Ishikawa (cell line): ENCODE data around the gene FLII.

Experiments used
- CEBPB ChIP-seq: IDR thresholded peaks from 2 replicates; pipeline ENCODE4 v1.6.1; 2012
- CREB1 ChIP-seq: IDR thresholded peaks from 2 replicates; pipeline ENCODE4 v1.6.1; 2012; ENCODE audit warnings: low read depth
- EGR1 ChIP-seq: IDR thresholded peaks from 2 replicates; pipeline ENCODE4 v1.6.1; 2012
- EP300 ChIP-seq: IDR thresholded peaks from 2 replicates; pipeline ENCODE4 v1.6.1; 2012; ENCODE audit warnings: borderline replicate concordance
- FOXM1 ChIP-seq: IDR thresholded peaks from 2 replicates; pipeline ENCODE4 v1.6.1; 2012; ENCODE audit warnings: low read depth, borderline replicate concordance
- NFIC ChIP-seq: IDR thresholded peaks from 2 replicates; pipeline ENCODE4 v1.6.1; 2012
- RAD21 ChIP-seq: IDR thresholded peaks from 2 replicates; pipeline ENCODE4 v1.6.1; 2012; ENCODE audit warnings: low read depth
- TAF1 ChIP-seq: IDR thresholded peaks from 2 replicates; pipeline ENCODE4 v1.6.1; 2012; ENCODE audit warnings: low read depth, mild to moderate bottlenecking
- TCF12 ChIP-seq: IDR thresholded peaks from 2 replicates; pipeline ENCODE4 v1.6.1; 2012; ENCODE audit warnings: low read depth
- TEAD4 ChIP-seq: IDR thresholded peaks from 2 replicates; pipeline ENCODE4 v1.6.1; 2012
- YY1 ChIP-seq: IDR thresholded peaks from 2 replicates; pipeline ENCODE4 v1.6.1; 2012; ENCODE audit warnings: low read depth
- ZBTB7A ChIP-seq: IDR thresholded peaks from 2 replicates; pipeline ENCODE4 v1.6.1; 2012; ENCODE audit warnings: low read depth
- TF ChIP-seq, protein P1 (sequence below): IDR thresholded peaks from 2 replicates; pipeline ENCODE4 v1.6.1; 2012
- TF ChIP-seq, protein P2 (sequence below): IDR thresholded peaks from 2 replicates; pipeline ENCODE4 v1.6.1; 2012
- TF ChIP-seq, protein P3 (sequence below): IDR thresholded peaks from 2 replicates; pipeline ENCODE4 v1.6.1; 2012; ENCODE audit warnings: low read depth, mild to moderate bottlenecking

The FLII gene

DNA sequence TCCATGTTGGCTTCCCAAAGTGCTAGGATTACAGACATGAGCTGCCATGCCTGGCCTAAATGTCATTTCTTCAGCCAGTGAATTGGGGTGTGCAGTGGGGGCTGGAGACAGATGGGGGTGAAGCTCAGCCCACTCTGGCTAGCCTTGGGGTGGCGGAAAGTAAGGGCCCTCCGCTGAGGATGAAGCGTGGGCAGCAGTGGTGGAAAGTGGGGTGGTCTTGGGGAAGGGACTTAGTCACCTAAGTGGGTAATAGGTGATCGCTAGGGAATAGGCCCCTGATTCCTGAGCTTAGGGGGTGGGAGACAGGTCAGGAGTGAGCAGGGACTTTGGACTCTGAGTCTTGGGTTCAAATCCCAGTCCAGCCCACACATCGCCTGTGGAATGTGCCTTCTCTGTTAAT, 30.9 kb downstream of the FLII start:
- TF ChIP-seq ZBTB7A (no peak), YY1 (no peak), TAF1 (no peak), EGR1 (no peak), NFIC (no peak), RAD21 (no peak), TCF12 (no peak), TEAD4 (no peak), EP300 (no peak), CEBPB (no peak), CREB1 (no peak), FOXM1 (no peak)
- TF ChIP-seq, protein P1, sequence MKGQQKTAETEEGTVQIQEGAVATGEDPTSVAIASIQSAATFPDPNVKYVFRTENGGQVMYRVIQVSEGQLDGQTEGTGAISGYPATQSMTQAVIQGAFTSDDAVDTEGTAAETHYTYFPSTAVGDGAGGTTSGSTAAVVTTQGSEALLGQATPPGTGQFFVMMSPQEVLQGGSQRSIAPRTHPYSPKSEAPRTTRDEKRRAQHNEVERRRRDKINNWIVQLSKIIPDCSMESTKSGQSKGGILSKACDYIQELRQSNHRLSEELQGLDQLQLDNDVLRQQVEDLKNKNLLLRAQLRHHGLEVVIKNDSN, result no peak
- TF ChIP-seq, protein P2, sequence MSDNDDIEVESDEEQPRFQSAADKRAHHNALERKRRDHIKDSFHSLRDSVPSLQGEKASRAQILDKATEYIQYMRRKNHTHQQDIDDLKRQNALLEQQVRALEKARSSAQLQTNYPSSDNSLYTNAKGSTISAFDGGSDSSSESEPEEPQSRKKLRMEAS, result no peak
- TF ChIP-seq, protein P3, sequence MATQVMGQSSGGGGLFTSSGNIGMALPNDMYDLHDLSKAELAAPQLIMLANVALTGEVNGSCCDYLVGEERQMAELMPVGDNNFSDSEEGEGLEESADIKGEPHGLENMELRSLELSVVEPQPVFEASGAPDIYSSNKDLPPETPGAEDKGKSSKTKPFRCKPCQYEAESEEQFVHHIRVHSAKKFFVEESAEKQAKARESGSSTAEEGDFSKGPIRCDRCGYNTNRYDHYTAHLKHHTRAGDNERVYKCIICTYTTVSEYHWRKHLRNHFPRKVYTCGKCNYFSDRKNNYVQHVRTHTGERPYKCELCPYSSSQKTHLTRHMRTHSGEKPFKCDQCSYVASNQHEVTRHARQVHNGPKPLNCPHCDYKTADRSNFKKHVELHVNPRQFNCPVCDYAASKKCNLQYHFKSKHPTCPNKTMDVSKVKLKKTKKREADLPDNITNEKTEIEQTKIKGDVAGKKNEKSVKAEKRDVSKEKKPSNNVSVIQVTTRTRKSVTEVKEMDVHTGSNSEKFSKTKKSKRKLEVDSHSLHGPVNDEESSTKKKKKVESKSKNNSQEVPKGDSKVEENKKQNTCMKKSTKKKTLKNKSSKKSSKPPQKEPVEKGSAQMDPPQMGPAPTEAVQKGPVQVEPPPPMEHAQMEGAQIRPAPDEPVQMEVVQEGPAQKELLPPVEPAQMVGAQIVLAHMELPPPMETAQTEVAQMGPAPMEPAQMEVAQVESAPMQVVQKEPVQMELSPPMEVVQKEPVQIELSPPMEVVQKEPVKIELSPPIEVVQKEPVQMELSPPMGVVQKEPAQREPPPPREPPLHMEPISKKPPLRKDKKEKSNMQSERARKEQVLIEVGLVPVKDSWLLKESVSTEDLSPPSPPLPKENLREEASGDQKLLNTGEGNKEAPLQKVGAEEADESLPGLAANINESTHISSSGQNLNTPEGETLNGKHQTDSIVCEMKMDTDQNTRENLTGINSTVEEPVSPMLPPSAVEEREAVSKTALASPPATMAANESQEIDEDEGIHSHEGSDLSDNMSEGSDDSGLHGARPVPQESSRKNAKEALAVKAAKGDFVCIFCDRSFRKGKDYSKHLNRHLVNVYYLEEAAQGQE, result no peak

DNA sequence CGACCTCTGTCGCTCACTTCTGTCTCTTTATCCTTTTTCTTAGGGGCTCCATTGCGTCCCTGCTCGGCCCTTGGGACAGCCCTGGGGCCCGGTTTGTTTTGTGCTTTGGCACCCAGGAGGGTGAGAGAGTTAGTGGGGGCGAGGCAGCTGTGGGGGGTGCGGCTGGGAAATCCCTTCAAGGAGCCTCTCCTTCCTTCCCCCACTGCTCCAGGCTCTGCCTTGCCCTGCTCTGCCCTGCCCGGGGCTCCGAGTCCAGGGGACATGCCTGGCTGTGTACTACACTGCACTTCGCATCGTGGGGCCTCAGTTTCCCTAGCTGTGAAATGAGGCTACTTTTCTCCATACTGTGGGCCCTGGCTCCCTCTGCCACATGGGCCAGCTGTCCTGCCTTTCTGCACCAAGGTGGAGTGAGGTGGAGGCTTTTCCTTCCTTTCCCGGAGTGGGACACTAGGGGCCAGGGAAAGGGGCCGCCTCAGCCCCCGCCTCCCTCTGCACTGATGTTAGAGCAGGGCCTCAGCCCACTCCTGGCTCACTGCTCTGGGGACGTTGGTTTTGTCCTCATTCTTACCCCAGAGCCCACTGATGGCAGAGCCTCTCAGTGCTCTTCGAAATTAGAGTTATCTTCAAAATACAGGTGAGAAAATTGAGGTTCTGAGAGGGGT, 32.1 kb downstream of the FLII start:
- TF ChIP-seq FOXM1 (no peak), TCF12 (no peak), NFIC (no peak), ZBTB7A (no peak), TEAD4 (no peak), EP300 (no peak), CEBPB (no peak), CREB1 (no peak), EGR1 (no peak), YY1 (no peak), TAF1 (no peak), RAD21 (no peak)
- TF ChIP-seq, protein P3, result no peak
- TF ChIP-seq, protein P1, result no peak
- TF ChIP-seq, protein P2, result no peak

DNA sequence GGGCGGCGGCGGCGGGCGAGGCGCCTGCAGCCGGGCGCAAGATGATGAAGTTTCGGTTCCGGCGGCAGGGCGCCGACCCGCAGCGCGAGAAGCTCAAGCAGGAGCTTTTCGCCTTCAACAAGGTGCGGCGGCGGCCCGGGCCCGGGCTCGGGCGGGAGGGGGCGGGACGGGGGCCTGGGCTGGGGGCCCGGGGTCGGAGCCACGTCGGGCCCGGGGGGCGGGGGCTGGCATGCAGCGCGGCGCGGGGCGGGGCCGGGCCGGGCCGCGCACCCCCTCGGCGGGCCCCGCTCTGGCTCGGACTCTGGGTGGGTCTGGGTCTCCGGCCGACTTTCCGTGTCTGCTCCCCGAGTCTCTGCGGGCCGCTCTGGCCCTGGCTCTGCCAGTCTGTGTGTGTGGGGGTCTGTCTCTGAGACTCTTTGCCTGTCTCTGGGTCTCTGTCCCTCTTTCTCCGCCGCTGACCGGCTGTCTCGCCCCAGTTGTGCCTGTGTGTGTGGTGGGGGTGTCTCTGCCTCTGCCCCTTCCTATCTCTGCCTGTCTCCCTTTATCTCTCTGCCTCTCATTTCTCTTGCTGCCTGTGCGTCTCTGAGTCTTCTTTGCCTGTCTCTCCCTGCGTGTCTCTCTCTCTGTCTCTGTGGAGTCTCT, 32.8 kb downstream of the FLII start:
- TF ChIP-seq TAF1 (peak; percentile 35; the same call in 1 of the 2 replicates), CREB1 (no peak)

DNA sequence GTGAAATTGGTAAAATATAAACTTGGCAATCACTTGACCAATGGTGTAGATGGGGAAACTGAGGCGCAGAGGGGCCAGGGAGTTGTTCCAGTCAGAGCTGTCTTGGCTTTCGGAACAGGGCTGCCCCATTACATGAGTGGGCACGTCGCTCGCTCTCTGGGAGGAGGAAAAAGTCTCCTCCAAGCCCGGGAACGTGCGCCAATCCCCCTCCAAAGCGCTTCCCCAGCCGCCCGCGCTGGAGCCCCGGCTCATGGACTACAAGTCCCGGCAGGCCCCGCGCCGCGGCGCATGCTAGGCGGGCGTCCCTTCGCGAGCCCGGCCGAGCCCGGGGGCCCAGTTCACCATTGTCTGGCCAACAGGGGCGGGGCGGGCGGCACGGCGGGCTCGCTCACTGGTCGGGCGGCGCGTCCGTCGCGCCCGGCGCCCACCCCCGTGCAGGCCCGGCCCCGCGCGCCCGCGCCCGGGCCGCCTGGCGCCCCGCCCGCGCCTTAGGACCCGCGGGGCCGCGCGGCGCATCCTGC, 33.4 kb downstream of the FLII start, which contains the start of gene LLGL1:
Gene LLGL1 (plus strand): TSS at position 515 of the 521 bp plus-strand sequence. CDS start 48 bp downstream, outside the sequence.
- TF ChIP-seq TAF1 (peak; percentile 25; the same call in 1 of the 2 replicates), TCF12 (0 out of 2 replicates have a peak, but pooled peaks have one; percentile 21), TEAD4 (no peak), ZBTB7A (no peak), YY1 (0 out of 2 replicates have a peak, but pooled peaks have one; percentile 17), FOXM1 (no peak), EGR1 (no peak), NFIC (peak; percentile 22; the same call in 1 of the 2 replicates), CREB1 (peak; percentile 32; the same call in 1 of the 2 replicates)
- TF ChIP-seq, protein P3, result no peak
- TF ChIP-seq, protein P1, result no peak
